SJSA1 (cell line): Measurements from ENCODE around the gene KDM6A. TPM values are rescaled to one million over a fixed set of nuclear protein-coding genes. Genes with fewer than 3 reads are reported as not detected.
"Not testable (repeated sequence)": the region's sequence is repeated elsewhere in the genome, so short reads cannot be mapped to it uniquely, and the experiment has no call there.

Experiments used
- DNase-seq, 2 experiments: peaks; one replicate each; pipeline ENCODE4 v3.0.0-alpha.2; 2015 to 2020; ENCODE audit warnings: low spot score in 2 of 2, low read depth in 1 of 2
- H3K27ac ChIP-seq: fragments of 250-450 bp; sonication (Bioruptor Pico); 2 replicates; pipeline ENCODE4 v1.5.1; 2020; ENCODE audit warnings: mild to moderate bottlenecking, moderate library complexity
- H3K27me3 ChIP-seq: fragments of 250-450 bp; sonication (Bioruptor Pico); replicated peaks from 2 replicates; pipeline ENCODE4 v1.5.1; 2020; ENCODE audit warnings: mild to moderate bottlenecking, moderate library complexity
- H3K36me3 ChIP-seq: fragments of 250-450 bp; sonication (Bioruptor Pico); 2 replicates; pipeline ENCODE4 v1.5.1; 2020; ENCODE audit warnings: mild to moderate bottlenecking
- H3K4me1 ChIP-seq: fragments of 250-450 bp; sonication (Bioruptor Pico); replicated peaks from 2 replicates; pipeline ENCODE4 v1.6.1; 2021; ENCODE audit warnings: mild to moderate bottlenecking
- H3K4me3 ChIP-seq: fragments of 250-450 bp; sonication (Bioruptor Pico); 2 replicates; pipeline ENCODE4 v1.5.1; 2020; ENCODE audit warnings: mild to moderate bottlenecking
- H3K9me3 ChIP-seq: fragments of 250-450 bp; sonication (Bioruptor Pico); replicated peaks from 2 replicates; pipeline ENCODE4 v1.5.1; 2020; ENCODE audit warnings: mild to moderate bottlenecking
- total RNA-seq: library from RNA; depleted of rRNA; stranded (reverse); fragments of >200 nt; shearing (Covaris generic); gene quantifications from 2 replicates; pipeline ENCODE4 v1.2.3, GENCODE V29; 2014

The KDM6A gene
- total RNA-seq, 1 experiment from 2014 or later = 20.8 TPM

- no peak for DNase-seq
- Histone ChIP-seq H3K4me1 (peaks cover 29% of the 10 kb centered on the region), H3K4me3 (no peak overlapping the region), H3K9me3 (no peaks in the 10 kb centered on the region), H3K27me3 (no peaks in the 10 kb centered on the region), H3K27ac (peak overlapping the region; percentile 37; the same call in 1 of the 2 replicates), H3K36me3 (no peaks in the 10 kb centered on the region)
These were observed 75.4 kb downstream of the KDM6A start for GRCh38 chrX:44948406-44948805.

- DNase-seq = peak; percentile 41 to 66
- H3K36me3 ChIP-seq = no peaks in the 10 kb centered on the region
- no peak overlapping the region for H3K4me3 ChIP-seq
- H3K27ac ChIP-seq = peak overlapping the region; percentile 37
- H3K9me3 ChIP-seq = no peaks in the 10 kb centered on the region
- no peaks in the 10 kb centered on the region for H3K27me3 ChIP-seq
- peaks cover 30% of the 10 kb centered on the region for H3K4me1 ChIP-seq
These were observed 76.1 kb downstream of the KDM6A start for GRCh38 chrX:44949125-44949524.

- not testable (repeated sequence) for DNase-seq, H3K4me3 ChIP-seq, H3K36me3 ChIP-seq, H3K27me3 ChIP-seq, H3K9me3 ChIP-seq
- Histone ChIP-seq H3K4me1 (peaks cover 40% of the 10 kb centered on the region), H3K27ac (peak overlapping the region; percentile 31)
These were observed 77.7 kb downstream of the KDM6A start for GRCh38 chrX:44950471-44951366.

- Histone ChIP-seq H3K27ac (no peak overlapping the region), H3K36me3 (no peaks in the 10 kb centered on the region), H3K4me3 (no peak overlapping the region), H3K9me3 (no peaks in the 10 kb centered on the region), H3K27me3 (no peaks in the 10 kb centered on the region), H3K4me1 (peaks cover 40% of the 10 kb centered on the region)
- DNase-seq = no peak
These were observed 78.6 kb downstream of the KDM6A start for GRCh38 chrX:44951572-44952067.

GRCh38 chrX:44952329-44953027, 79.5 kb downstream of the KDM6A start:
- no peak overlapping the region for H3K27ac ChIP-seq
- no peak overlapping the region for H3K4me3 ChIP-seq
- no peak for DNase-seq
- H3K9me3 ChIP-seq = no peaks in the 10 kb centered on the region
- no peaks in the 10 kb centered on the region for H3K27me3 ChIP-seq
- H3K36me3 ChIP-seq = no peaks in the 10 kb centered on the region
- peaks cover 40% of the 10 kb centered on the region for H3K4me1 ChIP-seq

GRCh38 chrX:44953734-44954502, 80.9 kb downstream of the KDM6A start:
- no peaks in the 10 kb centered on the region for H3K9me3 ChIP-seq
- no peak for DNase-seq
- H3K27me3 ChIP-seq = no peaks in the 10 kb centered on the region
- H3K27ac ChIP-seq = no peak overlapping the region
- H3K36me3 ChIP-seq = no peaks in the 10 kb centered on the region
- peaks cover 31% of the 10 kb centered on the region for H3K4me1 ChIP-seq
- H3K4me3 ChIP-seq = no peak overlapping the region

GRCh38 chrX:44954562-44954961, 81.6 kb downstream of the KDM6A start:
- no peak overlapping the region for H3K4me3 ChIP-seq
- peaks cover 29% of the 10 kb centered on the region for H3K4me1 ChIP-seq
- H3K9me3 ChIP-seq = no peaks in the 10 kb centered on the region
- H3K27ac ChIP-seq = no peak overlapping the region
- DNase-seq = no peak
- H3K36me3 ChIP-seq = no peaks in the 10 kb centered on the region
- H3K27me3 ChIP-seq = no peaks in the 10 kb centered on the region

- no peak overlapping the region for H3K27ac ChIP-seq
- H3K4me3 ChIP-seq = no peak overlapping the region
- no peaks in the 10 kb centered on the region for H3K36me3 ChIP-seq
- H3K9me3 ChIP-seq = no peaks in the 10 kb centered on the region
- H3K4me1 ChIP-seq = peaks cover 11% of the 10 kb centered on the region
- H3K27me3 ChIP-seq = no peaks in the 10 kb centered on the region
- DNase-seq = no peak
These were observed 84.9 kb downstream of the KDM6A start for GRCh38 chrX:44957848-44958247.

GRCh38 chrX:44958480-44958879, 85.5 kb downstream of the KDM6A start:
- H3K4me3 ChIP-seq = no peak overlapping the region
- no peak overlapping the region for H3K27ac ChIP-seq
- no peak for DNase-seq
- no peaks in the 10 kb centered on the region for H3K36me3 ChIP-seq
- no peaks in the 10 kb centered on the region for H3K9me3 ChIP-seq
- peaks cover 11% of the 10 kb centered on the region for H3K4me1 ChIP-seq
- no peaks in the 10 kb centered on the region for H3K27me3 ChIP-seq

- H3K36me3 ChIP-seq = no peaks in the 10 kb centered on the region
- no peak for DNase-seq
- H3K4me1 ChIP-seq = no peaks in the 10 kb centered on the region
- no peak overlapping the region for H3K4me3 ChIP-seq
- H3K27me3 ChIP-seq = no peaks in the 10 kb centered on the region
- no peak overlapping the region for H3K27ac ChIP-seq
- no peaks in the 10 kb centered on the region for H3K9me3 ChIP-seq
These were observed 89.0 kb downstream of the KDM6A start for GRCh38 chrX:44961817-44962607.

- H3K9me3 ChIP-seq = no peaks in the 10 kb centered on the region
- H3K36me3 ChIP-seq = no peaks in the 10 kb centered on the region
- no peaks in the 10 kb centered on the region for H3K4me1 ChIP-seq
- H3K27me3 ChIP-seq = no peaks in the 10 kb centered on the region
- H3K4me3 ChIP-seq = no peak overlapping the region
- DNase-seq = no peak
- no peak overlapping the region for H3K27ac ChIP-seq
These were observed 90.0 kb downstream of the KDM6A start for GRCh38 chrX:44962944-44963343.

- no peak for DNase-seq
- Histone ChIP-seq H3K27ac (no peak overlapping the region), H3K9me3 (no peaks in the 10 kb centered on the region), H3K27me3 (no peaks in the 10 kb centered on the region), H3K4me3 (no peak overlapping the region), H3K36me3 (no peaks in the 10 kb centered on the region), H3K4me1 (no peaks in the 10 kb centered on the region)
These were observed 94.2 kb downstream of the KDM6A start for GRCh38 chrX:44967221-44967620.

GRCh38 chrX:44970709-44971108, 97.7 kb downstream of the KDM6A start:
- Histone ChIP-seq H3K27ac (no peak overlapping the region), H3K27me3 (no peaks in the 10 kb centered on the region), H3K36me3 (no peaks in the 10 kb centered on the region), H3K4me3 (no peak overlapping the region), H3K9me3 (no peaks in the 10 kb centered on the region), H3K4me1 (peaks cover 12% of the 10 kb centered on the region)
- DNase-seq = no peak
